ENCODE data around the gene PRDM8.

GRCh38 chr4:80235451-80235850 lies 38.1 kb downstream of the PRDM8 start:
- no peak for TF ChIP-seq POLR2A (IDR thresholded peaks at IDR 0.05)
- no peak for TF ChIP-seq POLR2AphosphoS5 (IDR thresholded peaks at IDR 0.05)

Data from sigmoid colon (tissue), 4 donors.